ENCODE results near the gene AP1M2.
"Not testable (repeated sequence)": the region's sequence is repeated elsewhere in the genome, so short reads cannot be mapped to it uniquely, and the experiment has no call there.

The AP1M2 gene

GRCh38 chr19:10600149-10600548, 13.0 kb upstream of the AP1M2 start:
- no peak for DNase-seq

GRCh38 chr19:10593820-10594637, 6.9 kb upstream of the AP1M2 start:
- DNase-seq, result no peak

- DNase-seq, result no peak
Observed at GRCh38 chr19:10593148-10593547, 6.0 kb upstream of the AP1M2 start.

- DNase-seq, result no peak
Observed at GRCh38 chr19:10587839-10588150, 683 bp upstream of the AP1M2 start.

- no peak for DNase-seq
Observed at GRCh38 chr19:10586396-10586795, 716 bp downstream of the AP1M2 start.

- no peak for DNase-seq
Observed at GRCh38 chr19:10583036-10583776, 3.9 kb downstream of the AP1M2 start.

GRCh38 chr19:10582091-10582490, 5.0 kb downstream of the AP1M2 start:
- no peak for DNase-seq

GRCh38 chr19:10580979-10581631, 6.0 kb downstream of the AP1M2 start:
- no peak for DNase-seq

- DNase-seq, result no peak
Observed at GRCh38 chr19:10577951-10578350, 9.2 kb downstream of the AP1M2 start.

- no peak for DNase-seq
Observed at GRCh38 chr19:10575011-10575716, 11.9 kb downstream of the AP1M2 start.

GRCh38 chr19:10574462-10574861, 12.7 kb downstream of the AP1M2 start:
- DNase-seq, result no peak

GRCh38 chr19:10573793-10574192, 13.3 kb downstream of the AP1M2 start:
- DNase-seq, result not testable (repeated sequence)

GRCh38 chr19:10568826-10569651, 18.1 kb downstream of the AP1M2 start, which contains the start of gene CDKN2D:
TSS of gene CDKN2D (minus strand) at chr19:10568979. CDS start at chr19:10568653, 326 bp downstream.
- peak; percentile 100 for DNase-seq

GRCh38 chr19:10568062-10568825, 18.9 kb downstream of the AP1M2 start:
- DNase-seq, result peak; percentile 62

GRCh38 chr19:10567656-10568055, 19.5 kb downstream of the AP1M2 start:
- DNase-seq, result no peak

- no peak for DNase-seq
Observed at GRCh38 chr19:10566658-10567410, 20.3 kb downstream of the AP1M2 start.

GRCh38 chr19:10566408-10566657, 20.8 kb downstream of the AP1M2 start:
- no peak for DNase-seq

- DNase-seq, result peak; percentile 93
Observed at GRCh38 chr19:10565567-10566407, 21.3 kb downstream of the AP1M2 start, which contains the start of gene KRI1. TSS of gene KRI1 (minus strand) at chr19:10566010. CDS start at chr19:10565999, 11 bp downstream.

- no peak for DNase-seq
Observed at GRCh38 chr19:10565028-10565566, 22.0 kb downstream of the AP1M2 start.

Data from activated gamma-delta T cell (primary cell).